ENCODE data around the gene MITD1.
"Not testable (repeated sequence)": the region's sequence is repeated elsewhere in the genome, so short reads cannot be mapped to it uniquely, and the experiment has no call there.

The MITD1 gene

GRCh38 chr2:99154643-99155536 lies 26.0 kb downstream of the MITD1 start, which contains the start of the genes LIPT1 and TSGA10:
LIPT1 (plus strand) TSS chr2:99154967; CDS start chr2:99161958, 6,991 bp downstream.
TSGA10 (minus strand) TSS chr2:99154942; CDS start chr2:99109439, 45,503 bp downstream.
- DNase-seq, result peak; percentile 91

GRCh38 chr2:99153921-99154604 lies 26.8 kb downstream of the MITD1 start:
- no peak for DNase-seq

DNA sequence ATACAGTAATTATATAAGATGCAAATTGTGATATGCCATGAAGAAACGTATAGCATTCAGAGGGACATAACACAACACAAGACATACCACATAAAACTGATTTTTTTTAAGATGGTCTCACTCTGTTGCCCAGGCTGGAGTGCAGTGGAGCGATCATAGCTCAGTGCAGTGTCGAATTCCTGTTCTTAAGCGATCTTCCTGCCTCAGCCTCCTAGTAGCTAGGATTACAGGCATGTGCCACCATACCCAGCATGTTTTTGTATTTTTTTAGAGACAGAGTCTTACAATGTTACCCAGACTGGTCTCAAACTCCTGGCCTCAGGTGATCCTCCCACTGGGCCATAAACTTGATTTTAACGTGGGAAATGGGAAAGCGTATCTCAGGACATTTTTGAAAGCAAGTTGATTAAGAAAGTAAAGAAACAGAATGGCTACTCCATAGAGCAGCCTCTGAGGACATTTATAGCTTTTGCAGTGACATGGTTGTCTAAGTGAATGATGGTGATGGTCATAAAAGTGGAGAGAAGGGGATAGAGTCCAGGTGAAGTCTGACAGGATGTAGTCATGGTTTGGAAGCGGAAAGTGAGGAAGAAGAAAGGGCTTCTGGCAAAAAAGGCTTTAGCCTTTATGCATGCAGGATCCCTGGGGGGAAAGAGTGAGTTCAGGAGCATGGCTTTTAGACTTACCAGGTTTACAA lies 28.5 kb downstream of the MITD1 start:
- DNase-seq, result no peak

- DNase-seq, result no peak
Measured at GRCh38 chr2:99150706-99151105, 30.2 kb downstream of the MITD1 start.

- DNase-seq, result peak; percentile 98
Measured at GRCh38 chr2:99141110-99142108, 39.4 kb downstream of the MITD1 start, which contains the start of gene C2orf15. C2orf15 (plus strand) TSS chr2:99141707; CDS start chr2:99150559, 8,852 bp downstream.

DNA sequence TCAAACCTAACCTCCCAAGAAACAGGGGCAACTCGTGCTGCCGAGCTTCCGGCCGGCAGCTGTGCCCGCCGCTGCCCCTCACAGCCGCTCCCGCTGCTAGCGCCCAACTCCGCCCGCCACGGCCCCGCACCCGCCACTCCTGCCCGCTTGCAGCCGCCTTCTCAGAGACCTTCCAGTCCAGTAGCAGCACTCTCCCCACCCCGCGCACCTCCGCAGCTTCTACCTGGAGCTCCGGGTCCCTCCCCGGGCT lies 40.1 kb downstream of the MITD1 start:
- no peak for DNase-seq

DNA sequence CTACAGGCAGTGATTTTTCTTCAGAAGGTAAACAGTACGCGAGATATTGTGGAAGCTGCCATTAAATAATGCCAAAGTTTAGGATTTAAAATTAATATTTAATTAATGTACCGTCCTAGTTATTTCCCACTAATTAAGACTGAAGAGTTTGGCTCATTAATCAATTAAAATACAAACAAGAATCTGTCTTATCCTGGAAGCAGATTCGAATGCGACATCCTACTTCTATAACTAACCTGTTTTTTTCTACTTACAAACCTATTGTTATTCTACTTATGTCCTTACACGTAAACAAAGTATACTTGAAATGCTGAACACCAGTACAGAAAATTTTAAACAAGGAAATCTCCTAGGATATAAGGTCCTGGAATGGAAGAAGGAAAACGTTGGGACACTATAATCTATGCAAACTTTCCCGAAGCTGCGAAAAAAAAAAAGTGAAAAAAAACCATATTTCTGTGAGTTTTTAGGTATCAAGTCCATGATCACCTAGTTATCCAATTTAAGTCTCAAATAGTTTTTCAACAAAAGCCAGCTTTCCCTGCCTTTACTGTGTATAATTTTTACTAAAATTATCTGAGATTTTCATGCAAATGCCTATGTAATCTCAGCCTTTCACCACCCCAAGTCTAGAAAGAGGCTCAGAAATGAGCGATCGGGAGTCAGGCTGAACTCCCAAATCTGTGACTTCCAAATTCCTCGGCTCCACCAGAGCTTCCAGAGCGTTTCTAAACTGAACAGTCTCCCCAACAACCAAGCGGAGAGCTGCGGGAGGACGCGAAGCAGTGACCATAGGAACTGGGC lies 40.6 kb downstream of the MITD1 start:
- DNase-seq, result no peak

GRCh38 chr2:99139003-99139402 lies 41.9 kb downstream of the MITD1 start:
- DNase-seq, result no peak

GRCh38 chr2:99135044-99135556 lies 45.8 kb downstream of the MITD1 start:
- DNase-seq, result not testable (repeated sequence)

DNA sequence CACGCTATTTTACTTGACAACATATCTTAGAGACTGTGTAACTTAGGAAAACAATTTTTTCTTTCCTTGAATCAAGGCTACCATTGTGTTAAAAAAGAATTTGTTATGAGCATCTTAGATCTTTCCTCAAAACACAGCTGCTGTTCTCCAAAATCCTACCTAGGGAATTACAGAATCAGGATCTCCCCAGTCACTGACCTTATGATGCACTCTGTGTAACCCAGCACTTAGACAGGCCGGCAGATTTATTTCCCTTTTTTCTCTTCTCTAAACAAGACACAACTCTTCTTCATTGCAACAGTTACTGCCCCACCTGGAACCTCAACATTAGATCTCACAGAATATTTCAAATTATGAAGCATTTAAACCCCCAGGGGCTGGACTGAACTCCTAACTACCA lies 52.9 kb downstream of the MITD1 start:
- DNase-seq, result no peak

Measured in CD4-positive, alpha-beta T cell treated with Interleukin-10 for 1 hour (primary cell).